GM18951 (cell line): Measurements from ENCODE around the gene ITPA.
"Not testable (repeated sequence)": the region's sequence is repeated elsewhere in the genome, so short reads cannot be mapped to it uniquely, and the experiment has no call there.

Experiments used
- POLR2A ChIP-seq: IDR thresholded peaks from 4 replicates; pipeline ENCODE4 v1.6.1; 2011; ENCODE audit warnings: mild to moderate bottlenecking; ENCODE audit not compliant: insufficient read length, insufficient read depth; ENCODE audit errors: extremely low read depth
- in situ Hi-C: fragments of 300-500 bp; cut with MboI; formaldehyde crosslinking; loops from one replicate; pipeline ENCODE4 v1.12.0; 2022; ENCODE audit warnings: low sequenced_read_pairs, mixed read lengths, inconsistent platforms; ENCODE audit not compliant: unreplicated experiment

ITPA gene

GRCh38 chr20:3183896-3184612, 25.2 kb upstream of the ITPA start:
- TF ChIP-seq POLR2A = no peak
- in situ Hi-C loops = no loop called here

- in situ Hi-C loops = not testable (repeated sequence)
Measured at GRCh38 chr20:3187861-3188260, 21.4 kb upstream of the ITPA start.

GRCh38 chr20:3188823-3189413, 20.4 kb upstream of the ITPA start:
- TF ChIP-seq POLR2A = no peak
- in situ Hi-C loops = no loop called here

- TF ChIP-seq POLR2A = no peak
- in situ Hi-C loops = no loop called here
Measured at GRCh38 chr20:3189561-3190131, 19.7 kb upstream of the ITPA start.

- in situ Hi-C loops = no loop called here
- no peak for TF ChIP-seq POLR2A
Measured at GRCh38 chr20:3190681-3191111, 18.6 kb upstream of the ITPA start.

GRCh38 chr20:3192226-3193015, 16.9 kb upstream of the ITPA start:
- in situ Hi-C loops = no loop called here
- TF ChIP-seq POLR2A = no peak

- in situ Hi-C loops = no loop called here
- no peak for TF ChIP-seq POLR2A
Measured at GRCh38 chr20:3193806-3194616, 15.3 kb upstream of the ITPA start.

- in situ Hi-C loops = no loop called here
- no peak for TF ChIP-seq POLR2A
Measured at GRCh38 chr20:3194617-3195280, 14.5 kb upstream of the ITPA start.

- in situ Hi-C loops = no loop called here
- no peak for TF ChIP-seq POLR2A
Measured at GRCh38 chr20:3195590-3196237, 13.6 kb upstream of the ITPA start.

GRCh38 chr20:3199206-3199605, 10.1 kb upstream of the ITPA start:
- in situ Hi-C loops = no loop called here
- no peak for TF ChIP-seq POLR2A

GRCh38 chr20:3199976-3200755, 9.1 kb upstream of the ITPA start:
- no peak for TF ChIP-seq POLR2A
- in situ Hi-C loops = no loop called here
